B cell (primary cell): ENCODE data around the gene LSM12.

Experiments
- EZH2 ChIP-seq: IDR thresholded peaks from 2 replicates; pipeline ENCODE4 v1.6.1; 2012; ENCODE audit warnings: borderline replicate concordance, low read depth, mild to moderate bottlenecking, moderate library complexity, low read length; ENCODE audit not compliant: insufficient read depth, poor library complexity, severe bottlenecking
- TF ChIP-seq, protein P1 (sequence below): fragments of 200-600 bp; IDR thresholded peaks from one replicate; pipeline ENCODE4 v1.8.0; 2022; ENCODE audit warnings: antibody characterized with exemption, mild to moderate bottlenecking

DNA sequence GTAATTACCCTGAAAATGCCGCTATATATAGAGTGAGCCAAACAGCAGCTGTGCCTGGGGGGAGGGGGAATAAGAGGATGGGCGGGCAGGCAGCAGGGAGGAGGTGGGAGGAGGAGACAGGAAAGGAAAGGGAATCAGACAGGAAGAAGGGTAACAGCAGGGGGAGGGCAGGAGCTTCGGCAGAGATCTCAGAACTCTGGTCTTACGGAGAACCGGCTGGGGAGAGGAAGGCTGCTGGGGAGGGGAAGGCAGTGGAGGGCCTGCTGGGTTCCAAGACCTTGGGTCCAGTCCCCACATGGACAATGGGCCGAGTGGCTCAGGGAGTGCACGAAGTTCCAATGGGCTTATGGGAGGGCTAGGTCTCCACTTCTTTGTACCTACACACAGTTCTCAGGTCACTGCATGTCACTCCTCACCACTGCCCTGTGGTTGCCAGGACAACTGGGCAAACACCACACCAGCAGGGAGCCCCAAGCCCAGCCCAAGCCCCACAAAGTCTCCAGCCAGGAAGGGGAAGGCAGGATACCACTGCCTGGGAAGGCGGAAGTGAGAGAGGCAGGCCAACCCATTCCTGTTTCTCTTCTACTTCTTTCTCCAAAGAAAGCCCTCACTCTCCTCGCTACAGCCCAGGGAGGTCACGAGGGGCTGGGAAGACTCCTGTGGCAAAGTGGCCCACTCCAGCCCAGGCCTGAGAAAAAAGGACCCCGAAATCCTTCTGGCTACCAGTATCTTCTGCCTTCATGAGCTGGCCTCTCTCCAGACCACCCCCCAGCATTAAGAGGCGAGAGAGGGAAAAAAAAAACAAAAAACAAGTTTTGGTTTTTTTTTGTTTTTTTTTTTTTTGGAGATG lies 29.4 kb upstream of the LSM12 start:
- TF ChIP-seq, protein P1, sequence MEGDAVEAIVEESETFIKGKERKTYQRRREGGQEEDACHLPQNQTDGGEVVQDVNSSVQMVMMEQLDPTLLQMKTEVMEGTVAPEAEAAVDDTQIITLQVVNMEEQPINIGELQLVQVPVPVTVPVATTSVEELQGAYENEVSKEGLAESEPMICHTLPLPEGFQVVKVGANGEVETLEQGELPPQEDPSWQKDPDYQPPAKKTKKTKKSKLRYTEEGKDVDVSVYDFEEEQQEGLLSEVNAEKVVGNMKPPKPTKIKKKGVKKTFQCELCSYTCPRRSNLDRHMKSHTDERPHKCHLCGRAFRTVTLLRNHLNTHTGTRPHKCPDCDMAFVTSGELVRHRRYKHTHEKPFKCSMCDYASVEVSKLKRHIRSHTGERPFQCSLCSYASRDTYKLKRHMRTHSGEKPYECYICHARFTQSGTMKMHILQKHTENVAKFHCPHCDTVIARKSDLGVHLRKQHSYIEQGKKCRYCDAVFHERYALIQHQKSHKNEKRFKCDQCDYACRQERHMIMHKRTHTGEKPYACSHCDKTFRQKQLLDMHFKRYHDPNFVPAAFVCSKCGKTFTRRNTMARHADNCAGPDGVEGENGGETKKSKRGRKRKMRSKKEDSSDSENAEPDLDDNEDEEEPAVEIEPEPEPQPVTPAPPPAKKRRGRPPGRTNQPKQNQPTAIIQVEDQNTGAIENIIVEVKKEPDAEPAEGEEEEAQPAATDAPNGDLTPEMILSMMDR = no peak
- no peak for TF ChIP-seq EZH2
